SK-MEL-5 (cell line): Measurements from ENCODE around the gene CELF2. TPM values are rescaled to one million over a fixed set of nuclear protein-coding genes. Genes with fewer than 3 reads are reported as not detected.

Source experiments
- DNase-seq: peaks from one replicate; pipeline ENCODE4 v3.0.0-alpha.2; 2016; ENCODE audit warnings: low read depth, low spot score
- in situ Hi-C: cut with HindIII; loops from 2 replicates; pipeline ENCODE4 v1.10.0; 2016; ENCODE audit warnings: low sequenced_read_pairs, high pct_unique_total_duplicates, low pct_unique_long_range_greater_than_20kb
- total RNA-seq: library from RNA; depleted of rRNA; stranded (reverse); fragments of >200 nt; shearing (Covaris generic); gene quantifications from 2 replicates; pipeline ENCODE4 v1.2.3, GENCODE V29; 2014

CELF2 gene
- total RNA-seq, 1 experiment from 2014 or later, result 8.1 TPM

GRCh38 chr10:11245510-11245909 is 227.8 kb downstream of the CELF2 start:
- DNase-seq, result no peak
- in situ Hi-C loops, result no loop called here

- DNase-seq, result no peak
- in situ Hi-C loops, result no loop called here
Observed at GRCh38 chr10:11245981-11246590, 228.4 kb downstream of the CELF2 start.

GRCh38 chr10:11246752-11247467 is 229.2 kb downstream of the CELF2 start:
- in situ Hi-C loops, result no loop called here
- no peak for DNase-seq

- DNase-seq, result no peak
- in situ Hi-C loops, result no loop called here
Observed at GRCh38 chr10:11249152-11249807, 231.6 kb downstream of the CELF2 start.

GRCh38 chr10:11249808-11250195 is 232.1 kb downstream of the CELF2 start:
- in situ Hi-C loops, result no loop called here
- DNase-seq, result no peak

- in situ Hi-C loops, result no loop called here
- no peak for DNase-seq
Observed at GRCh38 chr10:11250304-11250703, 232.6 kb downstream of the CELF2 start.

- DNase-seq, result no peak
- in situ Hi-C loops, result no loop called here
Observed at GRCh38 chr10:11252887-11253286, 235.2 kb downstream of the CELF2 start.

GRCh38 chr10:11253385-11254002 is 235.8 kb downstream of the CELF2 start:
- in situ Hi-C loops, result no loop called here
- DNase-seq, result no peak

- DNase-seq, result no peak
- in situ Hi-C loops, result no loop called here
Observed at GRCh38 chr10:11255156-11255555, 237.5 kb downstream of the CELF2 start.

GRCh38 chr10:11255796-11256444 is 238.2 kb downstream of the CELF2 start:
- no peak for DNase-seq
- in situ Hi-C loops, result no loop called here

- in situ Hi-C loops, result no loop called here
- DNase-seq, result no peak
Observed at GRCh38 chr10:11256896-11257295, 239.2 kb downstream of the CELF2 start.

- no peak for DNase-seq
- in situ Hi-C loops, result no loop called here
Observed at GRCh38 chr10:11257440-11258090, 239.9 kb downstream of the CELF2 start.

- DNase-seq, result no peak
- in situ Hi-C loops, result no loop called here
Observed at GRCh38 chr10:11260170-11260569, 242.5 kb downstream of the CELF2 start.

GRCh38 chr10:11261143-11261542 is 243.5 kb downstream of the CELF2 start:
- no peak for DNase-seq
- in situ Hi-C loops, result no loop called here

- DNase-seq, result no peak
- in situ Hi-C loops, result no loop called here
Observed at GRCh38 chr10:11261687-11262493, 244.2 kb downstream of the CELF2 start.

- DNase-seq, result no peak
Observed at GRCh38 chr10:11262494-11263345, 245.0 kb downstream of the CELF2 start.

More at GRCh38 chr10:11262494-11263345, 245.0 kb downstream of the CELF2 start:
- in situ Hi-C loops, result no loop called here
